ENCODE data around the gene XRCC6.

XRCC6 gene

GRCh38 chr22:41687901-41688364 lies 66.8 kb downstream of the XRCC6 start:
- DNase-seq (ENCODE audit: low read depth), result peak; percentile 59

GRCh38 chr22:41688365-41689211 lies 67.5 kb downstream of the XRCC6 start, which contains the start of gene SNU13:
SNU13 (minus strand) TSS chr22:41688867; CDS start chr22:41688796, 71 bp downstream.
- DNase-seq (ENCODE audit: low read depth), result peak; percentile 98

GRCh38 chr22:41690476-41690875 lies 69.4 kb downstream of the XRCC6 start:
- DNase-seq (ENCODE audit: low read depth), result no peak

GRCh38 chr22:41695211-41695610 lies 74.1 kb downstream of the XRCC6 start:
- DNase-seq (ENCODE audit: low read depth), result no peak

GRCh38 chr22:41696703-41697102 lies 75.6 kb downstream of the XRCC6 start:
- DNase-seq (ENCODE audit: low read depth), result no peak

GRCh38 chr22:41697126-41697775 lies 76.2 kb downstream of the XRCC6 start:
- peak; percentile 89 for DNase-seq (ENCODE audit: low read depth)

- DNase-seq (ENCODE audit: low read depth), result no peak
These were observed 78.4 kb downstream of the XRCC6 start, which contains the start of gene MEI1 for GRCh38 chr22:41699264-41700107. MEI1 (plus strand) TSS chr22:41699503; CDS start chr22:41699539, 36 bp downstream.

GRCh38 chr22:41700108-41700364 lies 78.9 kb downstream of the XRCC6 start:
- DNase-seq (ENCODE audit: low read depth), result no peak

- no peak for DNase-seq (ENCODE audit: low read depth)
These were observed 81.7 kb downstream of the XRCC6 start for GRCh38 chr22:41702763-41703162.

- DNase-seq (ENCODE audit: low read depth), result no peak
These were observed 88.2 kb downstream of the XRCC6 start for GRCh38 chr22:41709341-41709740.

GRCh38 chr22:41713004-41713403 lies 91.9 kb downstream of the XRCC6 start:
- peak; percentile 32 for DNase-seq (ENCODE audit: low read depth)

Measured in ELR (cell line).